ENCODE results near the gene PRSS36. TPM values are rescaled to one million over a fixed set of nuclear protein-coding genes. Genes with fewer than 3 reads are reported as not detected.

The PRSS36 gene
- total and polyA plus RNA-seq, 8 donors: 0.87 to 26.3 (median 2.7) TPM; not detected in 2

DNA sequence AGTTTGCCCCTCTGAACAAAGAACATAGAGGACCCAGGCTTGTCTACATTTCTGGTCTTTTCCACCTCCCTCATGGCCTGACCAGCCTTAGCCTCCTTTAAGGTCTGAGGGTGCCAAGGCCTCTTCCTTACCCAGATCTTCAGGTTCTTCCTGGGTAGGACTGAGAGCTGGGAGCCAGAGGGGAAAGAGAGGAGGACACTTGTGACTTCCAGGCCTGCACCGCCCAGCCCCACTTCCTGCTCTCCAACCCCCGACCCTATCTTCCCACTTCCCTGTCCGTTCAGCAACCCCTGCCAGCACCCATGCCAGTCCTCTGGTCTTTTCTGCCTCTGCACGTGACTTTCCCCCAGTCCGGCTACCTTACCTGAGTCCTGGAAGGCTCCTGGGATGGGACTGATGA is 534 bp downstream of the PRSS36 start:
- H3K27ac ChIP-seq: peak overlapping the region in 1 of 5 donors; percentile 17

DNA sequence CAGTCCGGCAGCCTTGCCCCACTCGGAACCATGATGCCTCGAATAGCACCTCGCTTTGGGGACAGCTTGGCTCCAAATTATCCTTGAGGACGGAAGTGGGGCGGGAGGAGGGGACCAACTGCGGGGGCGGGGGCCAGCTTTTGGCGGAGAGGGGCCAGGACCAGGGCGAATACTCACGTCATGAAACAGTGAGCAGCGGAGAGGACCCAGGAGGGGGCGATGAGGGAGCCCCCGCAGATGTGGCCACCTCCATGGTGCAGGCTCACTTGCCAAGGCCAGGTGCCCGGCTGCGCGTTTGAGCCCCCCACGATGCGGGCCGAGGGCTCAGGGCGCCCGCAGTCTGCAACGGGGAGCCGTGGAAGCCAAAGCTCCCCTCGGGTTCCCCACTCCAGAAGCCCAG is 970 bp downstream of the PRSS36 start:
- peaks cover 0 to 16% (median 10%) of the 10 kb centered on the region in 4 donors for H3K4me1 ChIP-seq
- H3K4me3 ChIP-seq: no peak overlapping the region
- no peak for DNase-seq
- 81 to 88% (median 86%) methylated on average over 18 to 25 of the region's 25 CpGs for WGBS, 5 donors
- H3K36me3 ChIP-seq: no peaks in the 10 kb centered on the region
- peaks cover 0 to 49% (median 7%) of the 10 kb centered on the region in 3 donors for H3K27me3 ChIP-seq
- H3K27ac ChIP-seq: no peak overlapping the region
- TF ChIP-seq POLR2A (IDR thresholded peaks at IDR 0.05) (no peak), EP300 (IDR thresholded peaks at IDR 0.05) (no peak), POLR2AphosphoS5 (IDR thresholded peaks at IDR 0.05) (no peak)
- TF ChIP-seq, protein P1, sequence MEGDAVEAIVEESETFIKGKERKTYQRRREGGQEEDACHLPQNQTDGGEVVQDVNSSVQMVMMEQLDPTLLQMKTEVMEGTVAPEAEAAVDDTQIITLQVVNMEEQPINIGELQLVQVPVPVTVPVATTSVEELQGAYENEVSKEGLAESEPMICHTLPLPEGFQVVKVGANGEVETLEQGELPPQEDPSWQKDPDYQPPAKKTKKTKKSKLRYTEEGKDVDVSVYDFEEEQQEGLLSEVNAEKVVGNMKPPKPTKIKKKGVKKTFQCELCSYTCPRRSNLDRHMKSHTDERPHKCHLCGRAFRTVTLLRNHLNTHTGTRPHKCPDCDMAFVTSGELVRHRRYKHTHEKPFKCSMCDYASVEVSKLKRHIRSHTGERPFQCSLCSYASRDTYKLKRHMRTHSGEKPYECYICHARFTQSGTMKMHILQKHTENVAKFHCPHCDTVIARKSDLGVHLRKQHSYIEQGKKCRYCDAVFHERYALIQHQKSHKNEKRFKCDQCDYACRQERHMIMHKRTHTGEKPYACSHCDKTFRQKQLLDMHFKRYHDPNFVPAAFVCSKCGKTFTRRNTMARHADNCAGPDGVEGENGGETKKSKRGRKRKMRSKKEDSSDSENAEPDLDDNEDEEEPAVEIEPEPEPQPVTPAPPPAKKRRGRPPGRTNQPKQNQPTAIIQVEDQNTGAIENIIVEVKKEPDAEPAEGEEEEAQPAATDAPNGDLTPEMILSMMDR (IDR thresholded peaks at IDR 0.05): no peak
- intact Hi-C loops (cut with DNase I; ENCODE audit: low total_unique reads): no loop called here
- H3K9me3 ChIP-seq: no peaks in the 10 kb centered on the region

More for the DNA sequence above, 534 bp downstream of the PRSS36 start:
- WGBS, 5 donors: 72 to 80% (median 77%) methylated on average over 5 of the region's 5 CpGs
- no peak for DNase-seq
- TF ChIP-seq POLR2A (IDR thresholded peaks at IDR 0.05) (no peak), EP300 (IDR thresholded peaks at IDR 0.05) (no peak), POLR2AphosphoS5 (IDR thresholded peaks at IDR 0.05) (no peak)
- TF ChIP-seq, protein P1 (IDR thresholded peaks at IDR 0.05): no peak
- Histone ChIP-seq H3K4me3 (no peak overlapping the region), H3K4me1 (peaks cover 0 to 16% (median 10%) of the 10 kb centered on the region in 4 donors), H3K27me3 (peaks cover 0 to 49% (median 7%) of the 10 kb centered on the region in 3 donors), H3K36me3 (no peaks in the 10 kb centered on the region), H3K9me3 (no peaks in the 10 kb centered on the region)
- intact Hi-C loops (cut with DNase I; ENCODE audit: low total_unique reads): no loop called here

- peak; percentile 81 to 87 for DNase-seq
- intact Hi-C loops (cut with DNase I; ENCODE audit: low total_unique reads): no loop called here
- Histone ChIP-seq H3K36me3 (no peaks in the 10 kb centered on the region), H3K9me3 (no peaks in the 10 kb centered on the region), H3K27ac (no peak overlapping the region), H3K4me1 (peaks cover 0 to 17% (median 11%) of the 10 kb centered on the region in 4 donors), H3K27me3 (peaks cover 0 to 49% (median 7%) of the 10 kb centered on the region in 3 donors), H3K4me3 (peak overlapping the region in 3 of 4 donors; percentile 21 to 28 (median 23))
- no peak for TF ChIP-seq POLR2A (IDR thresholded peaks at IDR 0.05)
- TF ChIP-seq POLR2AphosphoS5 (IDR thresholded peaks at IDR 0.05): peak in 1 of 3 donors; percentile 19
- 7 to 25% (median 12%) methylated on average over 12 to 40 of the region's 40 CpGs for WGBS, 5 donors
These were observed 1.6 kb downstream of the PRSS36 start for GRCh38 chr16:31148281-31148728.

DNA sequence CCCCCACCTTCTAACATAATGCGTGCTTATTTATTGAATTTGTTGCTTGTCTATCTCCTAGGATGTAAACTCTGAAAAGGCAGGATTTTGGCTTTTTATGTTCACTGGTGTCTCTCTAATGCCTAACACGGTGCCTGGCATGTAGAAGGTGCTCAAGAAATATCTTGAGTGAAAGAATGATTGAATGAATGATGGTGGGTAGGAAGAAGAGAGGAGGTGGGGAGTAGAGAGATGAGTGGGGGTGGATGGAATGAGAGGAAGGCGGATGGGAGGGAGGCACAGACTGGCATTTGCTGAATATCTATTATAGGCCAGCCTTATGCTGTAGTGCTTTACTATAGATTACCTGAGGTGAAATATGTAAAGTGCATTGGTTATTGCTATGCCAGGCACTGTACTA is 2.3 kb downstream of the PRSS36 start:
- Histone ChIP-seq H3K4me3 (no peak overlapping the region), H3K9me3 (no peaks in the 10 kb centered on the region)
- WGBS, 5 donors: 90 to 95% (median 92%) methylated on average over 3 of the region's 3 CpGs

More for the DNA sequence above, 2.3 kb downstream of the PRSS36 start:
- Histone ChIP-seq H3K27ac (no peak overlapping the region), H3K27me3 (peaks cover 0 to 44% (median 7%) of the 10 kb centered on the region in 3 donors), H3K4me1 (peaks cover 5 to 24% (median 18%) of the 10 kb centered on the region in 4 donors), H3K36me3 (no peaks in the 10 kb centered on the region)
- TF ChIP-seq POLR2AphosphoS5 (IDR thresholded peaks at IDR 0.05): no peak
- no peak for TF ChIP-seq POLR2A (IDR thresholded peaks at IDR 0.05)
- TF ChIP-seq, protein P1 (IDR thresholded peaks at IDR 0.05): no peak
- TF ChIP-seq EP300 (IDR thresholded peaks at IDR 0.05): no peak
- no peak for DNase-seq
- intact Hi-C loops (cut with DNase I; ENCODE audit: low total_unique reads): no loop called here
